Measurements from ENCODE around the gene CEP44.

GRCh38 chr4:174340714-174341113 is 57.0 kb downstream of the CEP44 start:
- TF ChIP-seq EP300 (conservative IDR thresholded peaks at IDR 0.05; ENCODE audit: poor library complexity, severe bottlenecking) (no peak), EZH2 (IDR thresholded peaks at IDR 0.05; ENCODE audit: borderline replicate concordance, insufficient read depth, low read length, poor library complexity, severe bottlenecking) (no peak), REST (IDR thresholded peaks at IDR 0.05; ENCODE audit: borderline replicate concordance) (no peak), POLR2AphosphoS5 (IDR thresholded peaks at IDR 0.05) (no peak), RAD21 (conservative IDR thresholded peaks at IDR 0.05) (no peak), SMC3 (conservative IDR thresholded peaks at IDR 0.05; ENCODE audit: poor library complexity) (no peak), TAF1 (IDR thresholded peaks at IDR 0.05; ENCODE audit: low read depth) (no peak)
- TF ChIP-seq, protein P1, sequence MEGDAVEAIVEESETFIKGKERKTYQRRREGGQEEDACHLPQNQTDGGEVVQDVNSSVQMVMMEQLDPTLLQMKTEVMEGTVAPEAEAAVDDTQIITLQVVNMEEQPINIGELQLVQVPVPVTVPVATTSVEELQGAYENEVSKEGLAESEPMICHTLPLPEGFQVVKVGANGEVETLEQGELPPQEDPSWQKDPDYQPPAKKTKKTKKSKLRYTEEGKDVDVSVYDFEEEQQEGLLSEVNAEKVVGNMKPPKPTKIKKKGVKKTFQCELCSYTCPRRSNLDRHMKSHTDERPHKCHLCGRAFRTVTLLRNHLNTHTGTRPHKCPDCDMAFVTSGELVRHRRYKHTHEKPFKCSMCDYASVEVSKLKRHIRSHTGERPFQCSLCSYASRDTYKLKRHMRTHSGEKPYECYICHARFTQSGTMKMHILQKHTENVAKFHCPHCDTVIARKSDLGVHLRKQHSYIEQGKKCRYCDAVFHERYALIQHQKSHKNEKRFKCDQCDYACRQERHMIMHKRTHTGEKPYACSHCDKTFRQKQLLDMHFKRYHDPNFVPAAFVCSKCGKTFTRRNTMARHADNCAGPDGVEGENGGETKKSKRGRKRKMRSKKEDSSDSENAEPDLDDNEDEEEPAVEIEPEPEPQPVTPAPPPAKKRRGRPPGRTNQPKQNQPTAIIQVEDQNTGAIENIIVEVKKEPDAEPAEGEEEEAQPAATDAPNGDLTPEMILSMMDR (IDR thresholded peaks at IDR 0.05; ENCODE audit: poor library complexity, severe bottlenecking): no peak

Data from neural cell (in vitro differentiated cells).